OCI-LY7 (cell line): ENCODE data around the gene THUMPD3.

ENCODE experiments used
- EZH2phosphoT487 ChIP-seq: fragments of 200-600 bp; sonication (generic); IDR thresholded peaks from 2 replicates; pipeline ENCODE4 v1.6.1; 2018; ENCODE audit warnings: low read depth, borderline replicate concordance, mild to moderate bottlenecking, mixed run types, antibody characterized with exemption, low read length, moderate library complexity, mixed read lengths
- TF ChIP-seq, protein P1 (sequence below): fragments of 200-600 bp; sonication (generic); conservative IDR thresholded peaks from 2 replicates; pipeline ENCODE4 v1.5.1; 2014; ENCODE audit warnings: mild to moderate bottlenecking, antibody characterized with exemption, low read length, moderate library complexity, mixed read lengths

DNA sequence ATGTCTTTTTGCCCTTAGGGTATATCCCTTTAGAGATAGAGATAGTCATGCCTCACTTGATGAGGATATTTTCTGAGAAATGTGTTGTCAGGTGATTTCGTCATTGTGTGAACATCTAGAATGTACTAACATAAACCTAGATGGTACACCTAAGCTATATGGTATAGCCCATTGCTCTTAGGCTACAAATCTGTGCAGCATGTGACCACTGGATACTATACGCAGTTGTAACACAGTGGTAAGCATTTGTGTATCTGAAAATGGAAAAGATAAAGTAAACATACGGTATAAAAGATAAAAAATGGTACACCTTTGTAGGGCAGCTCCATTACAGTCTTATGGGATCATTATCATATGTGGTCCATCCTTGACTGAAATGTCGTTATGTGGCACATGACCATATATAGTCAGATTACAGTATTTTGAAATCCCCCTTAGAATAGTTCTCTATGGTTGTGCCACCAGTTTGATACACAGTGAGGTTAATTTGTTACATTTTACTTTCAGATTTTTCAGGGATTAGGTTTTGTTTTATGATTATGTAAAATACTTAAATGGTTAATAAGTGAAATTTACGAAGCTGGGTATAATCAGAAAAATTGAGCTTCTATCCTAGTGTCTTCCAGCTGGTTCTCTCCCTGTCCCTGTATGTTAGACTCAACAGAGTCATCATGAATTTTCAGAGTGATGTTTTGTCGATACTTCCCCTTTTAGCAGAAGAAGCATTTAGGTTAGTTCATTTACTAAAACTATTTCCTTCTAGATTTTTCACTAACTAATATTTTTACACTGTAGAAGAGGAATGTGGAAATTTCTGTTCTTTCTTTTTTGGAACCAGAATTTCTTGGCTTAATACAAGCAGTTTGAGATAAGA is 47.4 kb downstream of the THUMPD3 start:
- TF ChIP-seq, protein P1, sequence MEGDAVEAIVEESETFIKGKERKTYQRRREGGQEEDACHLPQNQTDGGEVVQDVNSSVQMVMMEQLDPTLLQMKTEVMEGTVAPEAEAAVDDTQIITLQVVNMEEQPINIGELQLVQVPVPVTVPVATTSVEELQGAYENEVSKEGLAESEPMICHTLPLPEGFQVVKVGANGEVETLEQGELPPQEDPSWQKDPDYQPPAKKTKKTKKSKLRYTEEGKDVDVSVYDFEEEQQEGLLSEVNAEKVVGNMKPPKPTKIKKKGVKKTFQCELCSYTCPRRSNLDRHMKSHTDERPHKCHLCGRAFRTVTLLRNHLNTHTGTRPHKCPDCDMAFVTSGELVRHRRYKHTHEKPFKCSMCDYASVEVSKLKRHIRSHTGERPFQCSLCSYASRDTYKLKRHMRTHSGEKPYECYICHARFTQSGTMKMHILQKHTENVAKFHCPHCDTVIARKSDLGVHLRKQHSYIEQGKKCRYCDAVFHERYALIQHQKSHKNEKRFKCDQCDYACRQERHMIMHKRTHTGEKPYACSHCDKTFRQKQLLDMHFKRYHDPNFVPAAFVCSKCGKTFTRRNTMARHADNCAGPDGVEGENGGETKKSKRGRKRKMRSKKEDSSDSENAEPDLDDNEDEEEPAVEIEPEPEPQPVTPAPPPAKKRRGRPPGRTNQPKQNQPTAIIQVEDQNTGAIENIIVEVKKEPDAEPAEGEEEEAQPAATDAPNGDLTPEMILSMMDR, result no peak
- TF ChIP-seq EZH2phosphoT487, result no peak
